Activated CD4-positive, alpha-beta T cell treated with anti-CD3 and anti-CD28 coated beads for 1 hour (primary cell): ENCODE measurements around the gene CARD6.
A peak's percentile ranks its signal among the peaks of the same experiment; 100 is the strongest.
"Not testable (repeated sequence)": the region's sequence is repeated elsewhere in the genome, so short reads cannot be mapped to it uniquely, and the experiment has no call there.

Source experiments
- DNase-seq: peaks from one replicate; pipeline ENCODE4 v3.0.0-alpha.2; 2020

The CARD6 gene, protein sequence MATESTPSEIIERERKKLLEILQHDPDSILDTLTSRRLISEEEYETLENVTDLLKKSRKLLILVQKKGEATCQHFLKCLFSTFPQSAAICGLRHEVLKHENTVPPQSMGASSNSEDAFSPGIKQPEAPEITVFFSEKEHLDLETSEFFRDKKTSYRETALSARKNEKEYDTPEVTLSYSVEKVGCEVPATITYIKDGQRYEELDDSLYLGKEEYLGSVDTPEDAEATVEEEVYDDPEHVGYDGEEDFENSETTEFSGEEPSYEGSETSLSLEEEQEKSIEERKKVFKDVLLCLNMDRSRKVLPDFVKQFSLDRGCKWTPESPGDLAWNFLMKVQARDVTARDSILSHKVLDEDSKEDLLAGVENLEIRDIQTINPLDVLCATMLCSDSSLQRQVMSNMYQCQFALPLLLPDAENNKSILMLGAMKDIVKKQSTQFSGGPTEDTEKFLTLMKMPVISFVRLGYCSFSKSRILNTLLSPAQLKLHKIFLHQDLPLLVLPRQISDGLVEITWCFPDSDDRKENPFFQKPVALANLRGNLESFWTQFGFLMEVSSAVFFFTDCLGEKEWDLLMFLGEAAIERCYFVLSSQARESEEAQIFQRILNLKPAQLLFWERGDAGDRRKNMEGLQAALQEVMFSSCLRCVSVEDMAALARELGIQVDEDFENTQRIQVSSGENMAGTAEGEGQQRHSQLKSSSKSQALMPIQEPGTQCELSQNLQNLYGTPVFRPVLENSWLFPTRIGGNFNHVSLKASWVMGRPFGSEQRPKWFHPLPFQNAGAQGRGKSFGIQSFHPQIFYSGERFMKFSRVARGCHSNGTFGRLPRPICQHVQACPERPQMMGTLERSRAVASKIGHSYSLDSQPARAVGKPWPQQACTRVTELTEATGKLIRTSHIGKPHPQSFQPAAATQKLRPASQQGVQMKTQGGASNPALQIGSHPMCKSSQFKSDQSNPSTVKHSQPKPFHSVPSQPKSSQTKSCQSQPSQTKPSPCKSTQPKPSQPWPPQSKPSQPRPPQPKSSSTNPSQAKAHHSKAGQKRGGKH

GRCh38 chr5:40841068-40841805, at the start of gene CARD6:
Gene CARD6, plus strand, starts transcription at chr5:40841367. Its CDS starts 16 bp downstream, at chr5:40841383.
- no peak for DNase-seq

DNA sequence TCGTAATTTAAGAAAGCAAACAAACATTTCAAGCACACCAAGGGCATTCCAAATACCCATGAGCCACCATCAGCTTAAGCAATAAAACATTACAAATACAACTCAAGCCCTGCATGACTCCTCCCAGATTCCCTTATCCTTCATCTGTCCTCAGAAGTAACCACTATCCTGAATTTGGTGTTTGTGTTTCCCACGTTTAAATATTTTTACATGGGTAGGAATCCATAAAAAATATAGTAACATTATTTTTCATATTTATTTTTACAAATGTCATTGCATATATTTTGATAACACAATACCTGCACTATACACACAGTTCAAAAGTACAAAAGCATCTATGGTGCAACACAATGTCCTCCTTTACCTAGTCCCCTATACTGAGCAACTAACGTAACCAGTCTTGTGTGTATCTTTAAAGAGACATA, 49.4 kb upstream of the CARD6 start:
- DNase-seq, result no peak

- not testable (repeated sequence) for DNase-seq
Observed at GRCh38 chr5:40792691-40793090, 48.5 kb upstream of the CARD6 start.

DNA sequence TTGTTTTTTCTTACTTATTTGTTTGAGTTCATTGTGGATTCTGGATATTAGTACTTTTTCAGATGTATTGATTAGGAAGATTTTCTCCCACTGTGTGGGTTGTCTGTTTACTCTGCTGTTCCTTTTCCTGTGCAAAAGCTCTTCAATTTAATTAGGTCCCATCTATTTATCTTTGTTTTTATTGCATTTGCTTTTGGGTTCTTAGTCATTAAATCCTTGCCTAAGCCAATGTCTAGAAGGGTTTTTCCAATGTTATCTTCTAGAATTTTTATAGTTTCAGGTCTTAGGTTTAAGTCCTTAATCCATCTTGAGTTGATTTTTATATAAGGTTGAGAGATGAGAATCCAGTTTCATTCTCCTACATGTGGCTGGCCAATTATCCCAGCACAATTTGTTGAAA, 46.8 kb upstream of the CARD6 start:
- DNase-seq, result not testable (repeated sequence)

GRCh38 chr5:40794877-40795276, 46.3 kb upstream of the CARD6 start:
- DNase-seq, result not testable (repeated sequence)

DNA sequence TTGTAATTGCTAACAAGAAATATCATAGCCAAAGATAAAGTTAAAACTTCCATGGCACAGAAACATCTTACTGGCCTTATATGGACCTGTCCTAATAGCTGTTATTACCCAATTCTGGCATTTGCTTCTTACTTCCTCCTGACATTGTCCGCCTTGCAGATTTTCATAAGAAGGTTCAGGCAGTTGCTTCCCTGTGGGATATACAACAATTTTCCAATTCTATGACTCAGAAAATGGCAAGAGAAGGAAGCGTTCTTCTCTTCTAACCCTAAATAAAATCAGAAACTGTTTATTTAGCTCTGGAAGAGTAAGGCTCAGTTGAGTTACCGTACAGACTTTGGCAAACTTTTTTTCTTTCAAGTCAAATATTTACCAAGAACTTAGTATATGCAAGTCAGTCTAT, 44.7 kb upstream of the CARD6 start:
- no peak for DNase-seq

DNA sequence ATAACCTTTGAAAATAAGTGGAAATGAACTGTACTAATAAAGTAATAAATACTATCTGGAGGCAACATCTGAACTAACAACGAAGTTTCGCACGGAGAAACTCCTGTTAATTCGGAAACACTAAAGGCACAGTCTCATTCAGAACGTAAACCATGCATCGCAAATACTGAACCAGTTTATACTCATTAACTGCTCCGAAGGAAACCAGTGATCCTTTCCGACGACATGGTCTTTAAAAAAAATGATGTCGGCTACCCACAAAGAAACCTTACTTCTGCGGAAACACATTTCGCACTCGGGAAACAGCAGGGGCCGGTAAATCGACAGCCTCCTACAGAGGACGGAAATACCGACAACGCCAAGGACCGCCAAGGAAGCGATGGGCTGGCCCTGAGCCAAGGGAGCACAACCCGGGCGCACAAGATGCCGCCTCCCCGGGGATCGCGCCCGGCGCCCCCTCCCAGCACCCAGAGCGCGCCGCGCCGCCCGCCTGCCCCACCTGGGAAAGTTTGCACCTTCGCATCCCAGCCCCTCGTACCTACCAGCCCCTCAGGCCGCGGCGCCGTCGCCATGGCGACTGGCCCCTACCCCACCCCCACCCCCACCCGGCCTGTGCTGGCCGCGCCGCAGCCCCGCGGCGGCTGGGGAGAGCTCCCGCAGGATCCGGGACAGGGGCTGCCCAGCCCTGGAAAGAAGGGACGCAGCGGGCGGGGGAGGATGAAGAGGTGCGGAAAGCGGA, 43.7 kb upstream of the CARD6 start:
- DNase-seq, result peak; percentile 61

DNA sequence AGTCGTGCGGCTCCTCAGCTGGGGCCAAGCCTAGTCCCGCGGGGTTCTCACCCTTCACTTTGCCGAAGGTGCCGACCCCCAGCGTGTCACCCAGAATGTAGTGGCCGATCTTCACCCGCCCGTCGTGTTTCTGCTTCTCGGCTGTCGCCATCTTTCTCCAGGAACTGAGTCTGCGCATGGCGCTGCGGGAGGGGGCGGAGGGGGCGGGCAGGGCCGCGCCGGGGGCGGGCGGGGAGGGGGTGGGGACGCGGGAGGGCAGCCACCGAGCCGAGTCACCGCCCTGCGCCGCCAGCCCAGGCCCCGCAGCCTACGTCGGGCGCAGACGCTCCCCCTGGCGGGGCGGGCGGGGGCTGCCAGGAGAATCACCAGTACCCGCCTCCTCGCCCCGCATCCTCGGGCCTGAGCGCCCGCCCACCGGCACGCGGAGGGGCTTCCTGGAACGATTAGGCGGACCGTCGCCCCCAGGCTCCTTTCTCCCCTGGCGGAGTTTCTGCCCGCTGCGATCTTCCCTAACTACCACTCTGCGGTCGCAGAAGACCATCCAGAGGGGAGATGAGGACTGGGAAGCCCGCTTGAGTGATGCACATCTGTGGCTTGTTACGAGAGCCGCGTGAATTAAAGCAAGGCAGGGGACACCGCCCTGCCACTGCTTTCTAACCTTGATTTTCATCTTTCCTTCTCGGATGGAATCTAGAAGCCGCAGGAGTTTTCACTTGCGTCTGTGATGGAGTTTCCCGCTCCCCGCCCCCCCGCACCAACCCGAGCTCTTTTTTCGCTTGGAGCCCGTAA, 43.0 kb upstream of the CARD6 start, which contains the start of gene PRKAA1:
Gene PRKAA1, minus strand, starts transcription at position 363 of the 789 bp plus-strand sequence. Its CDS starts 185 bp downstream, at position 178.
- peak; percentile 86 for DNase-seq

DNA sequence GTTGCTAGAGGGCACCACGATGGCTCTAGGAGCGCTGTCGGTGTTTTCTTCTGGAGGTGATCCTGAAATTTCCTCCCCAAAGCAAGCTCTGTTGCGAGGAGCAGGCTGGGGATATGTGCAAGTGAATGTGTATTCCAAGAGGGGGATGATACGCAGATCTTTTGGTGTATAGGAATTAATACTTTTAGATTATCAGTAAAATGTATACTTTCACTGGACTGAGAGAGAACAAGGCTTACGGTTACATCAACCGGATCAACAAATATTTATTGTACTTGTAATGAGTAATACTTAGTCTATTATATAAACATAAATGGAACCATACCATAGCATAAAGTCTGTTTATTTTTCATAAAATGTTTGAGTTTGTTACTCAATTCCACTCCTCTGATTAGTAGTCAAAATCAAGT, 42.4 kb upstream of the CARD6 start:
- DNase-seq, result no peak

DNA sequence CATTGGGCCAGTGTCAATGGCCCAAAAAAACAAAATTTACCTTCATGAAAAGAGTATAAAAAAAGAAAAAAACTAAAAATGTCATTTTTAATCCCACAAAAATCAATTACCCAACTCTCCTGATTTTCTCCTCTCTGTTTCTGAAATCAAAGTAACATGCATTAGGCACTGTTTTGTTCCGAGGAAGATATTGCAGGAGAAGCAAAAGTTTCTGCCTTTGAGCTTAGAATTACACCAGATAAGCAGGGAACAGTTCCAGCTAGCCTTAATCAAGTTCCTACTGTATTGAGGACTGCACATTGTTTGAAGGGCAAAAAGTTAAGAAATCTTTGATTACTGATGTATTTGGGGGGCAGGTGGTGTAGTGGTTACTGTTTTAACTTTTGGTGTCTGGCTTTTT, 41.9 kb upstream of the CARD6 start:
- DNase-seq, result no peak

DNA sequence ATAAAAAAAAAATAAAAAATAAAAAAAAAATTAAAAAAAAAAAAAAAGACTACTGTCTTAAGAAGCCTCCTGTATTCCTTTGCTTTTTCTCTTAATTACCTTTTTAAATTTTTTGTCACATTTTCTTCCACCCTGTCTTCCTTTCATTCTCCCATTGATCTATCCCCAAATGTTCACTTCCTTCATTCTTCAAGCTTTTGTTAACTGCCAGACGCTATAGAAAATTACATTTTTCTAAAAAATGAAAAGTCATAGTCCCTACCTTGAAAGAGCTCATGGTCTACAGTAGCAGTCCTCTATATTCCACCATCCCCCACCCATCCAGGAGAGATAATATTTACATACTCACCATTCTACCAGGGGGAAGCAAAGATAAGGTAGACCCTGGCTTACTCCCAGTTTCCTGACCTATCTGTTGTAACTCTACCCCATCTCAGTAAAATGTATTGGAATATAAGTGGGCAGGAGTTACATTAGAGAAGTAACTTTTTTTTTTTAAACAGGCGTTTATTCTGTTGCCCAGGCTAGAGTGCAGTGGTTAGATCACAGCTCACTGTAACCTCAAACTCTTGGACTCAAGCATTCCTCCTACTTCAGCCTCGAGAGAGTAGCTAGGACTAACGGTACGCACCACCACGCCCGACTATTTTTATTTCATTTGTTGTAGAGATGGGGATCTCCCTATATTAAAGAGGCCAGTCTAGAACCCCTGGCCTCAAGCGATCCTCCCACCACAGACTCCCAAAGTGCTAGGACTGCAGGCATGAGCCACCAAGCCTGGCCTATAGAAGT, 39.2 kb upstream of the CARD6 start:
- no peak for DNase-seq

GRCh38 chr5:40812125-40812524, 29.0 kb upstream of the CARD6 start:
- DNase-seq, result no peak

DNA sequence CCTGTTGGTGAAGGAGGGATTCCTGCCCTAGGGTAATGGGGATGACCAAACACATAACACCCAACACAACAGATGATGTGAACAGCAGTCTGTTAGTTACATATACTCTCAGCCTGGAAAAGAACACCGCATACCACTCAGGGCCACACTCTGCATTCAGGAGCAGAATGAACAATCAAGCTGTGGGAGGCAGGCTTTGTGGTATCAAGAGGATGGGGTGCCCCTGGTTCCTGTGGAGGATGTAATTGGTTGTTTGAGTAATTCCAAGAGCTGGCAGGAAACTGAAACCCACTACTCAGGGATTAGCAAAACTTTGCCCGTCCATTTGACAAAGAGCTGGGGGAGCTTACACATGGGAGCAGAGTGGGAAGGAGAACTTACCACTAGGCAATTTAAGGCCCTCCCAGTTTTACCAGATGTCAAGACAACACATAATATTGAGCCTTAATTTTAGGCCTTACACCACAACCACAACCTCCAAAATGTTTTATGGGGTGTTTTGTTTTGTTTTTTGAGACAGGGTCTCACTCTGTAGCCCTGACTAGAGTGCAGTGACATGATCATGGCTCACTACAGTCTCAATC, 27.4 kb upstream of the CARD6 start:
- DNase-seq, result no peak

- DNase-seq, result no peak
Observed at GRCh38 chr5:40823459-40823858, 17.7 kb upstream of the CARD6 start.

- DNase-seq, result not testable (repeated sequence)
Observed at GRCh38 chr5:40825461-40826043, 15.6 kb upstream of the CARD6 start.

DNA sequence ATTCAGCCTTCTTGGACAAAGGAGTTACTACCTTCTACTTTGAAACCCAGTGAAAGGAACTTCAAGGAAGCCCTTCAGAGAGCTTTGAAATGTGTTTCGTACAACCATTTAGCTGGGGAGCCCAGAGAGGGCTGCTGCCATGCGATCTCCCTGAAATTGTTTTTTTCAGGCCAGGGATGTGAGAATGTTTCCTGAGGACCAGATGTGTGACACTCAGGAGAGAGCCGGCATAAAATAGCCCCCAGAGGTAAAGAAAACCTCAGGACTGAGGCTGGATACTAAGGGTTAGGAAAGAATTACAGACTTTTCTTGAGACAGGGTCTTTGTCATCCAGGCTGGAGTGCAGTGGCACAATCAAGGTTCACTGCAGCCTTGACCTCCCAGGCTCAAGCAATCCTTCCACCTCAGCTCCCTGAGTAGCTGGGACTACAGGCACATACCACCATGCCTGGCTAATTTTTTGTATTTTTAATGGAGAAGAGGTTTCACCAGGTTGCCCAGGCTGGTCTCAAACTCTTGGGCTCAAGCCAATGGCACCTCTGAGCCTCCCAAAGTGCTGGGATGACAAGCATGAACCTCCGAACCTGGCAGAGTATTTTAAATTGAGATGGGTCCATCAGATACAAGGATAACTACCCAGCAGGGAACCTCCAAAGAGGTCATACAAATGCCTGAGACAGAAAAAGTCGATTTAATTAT, 14.5 kb upstream of the CARD6 start:
- DNase-seq, result no peak

DNA sequence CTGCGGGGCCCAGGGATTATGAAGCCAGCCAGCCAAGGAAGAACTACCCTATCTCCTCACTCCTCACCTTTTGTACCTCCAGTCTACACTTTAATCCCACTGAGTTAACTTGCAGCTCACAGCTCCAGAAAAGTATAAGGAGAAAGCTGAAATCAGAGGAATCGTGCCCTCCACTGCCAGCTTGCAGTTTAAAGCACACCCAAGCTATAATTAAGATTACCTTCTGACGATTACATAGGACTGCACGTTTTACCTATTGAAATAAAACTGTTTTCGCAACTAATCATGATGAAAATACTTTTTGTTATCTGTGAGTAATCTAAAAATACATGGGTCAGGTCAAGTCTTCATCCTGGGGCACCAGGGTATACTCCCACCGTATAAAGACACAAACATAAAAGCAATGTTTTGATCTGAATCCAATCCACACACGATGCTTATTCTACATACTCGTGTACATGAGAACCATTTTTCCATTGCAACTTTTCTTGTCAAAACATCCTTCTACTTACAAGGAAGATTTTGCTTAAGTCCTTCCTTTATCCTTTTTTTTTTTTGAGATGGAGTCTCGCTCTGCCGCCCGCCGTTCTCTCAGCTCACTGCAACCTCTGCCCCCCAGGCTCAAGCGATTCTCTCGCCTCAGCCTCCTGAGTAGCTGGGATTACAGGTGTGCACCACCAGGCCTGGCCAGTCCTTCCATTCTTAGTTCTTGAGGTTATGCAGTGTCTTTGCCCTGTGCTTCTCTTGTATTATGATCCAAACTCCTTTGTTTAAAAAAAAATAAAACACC, 13.8 kb upstream of the CARD6 start:
- no peak for DNase-seq
